SU-DHL-6 (cell line): ENCODE data around the gene ACSL5.

ENCODE experiments used
- H2AFZ ChIP-seq: fragments of 200-600 bp; sonication (generic); 2 replicates; pipeline ENCODE4 v1.6.1; 2014; ENCODE audit warnings: low read depth, mild to moderate bottlenecking, moderate library complexity, mixed read lengths, antibody characterized with exemption, low read length; ENCODE audit not compliant: severe bottlenecking
- H3F3A ChIP-seq: fragments of 200-600 bp; shearing (Covaris generic); 2 replicates; pipeline ENCODE4 v1.6.0; 2016; ENCODE audit warnings: antibody characterized with exemption, mild to moderate bottlenecking; ENCODE audit not compliant: insufficient read depth
- H3K27ac ChIP-seq: fragments of 200-600 bp; sonication (generic); 2 replicates; pipeline ENCODE4 v1.5.1; 2016; ENCODE audit warnings: low read depth, mild to moderate bottlenecking, low read length, moderate library complexity, mixed read lengths
- H3K27me3 ChIP-seq: fragments of 200-600 bp; sonication (generic), shearing (Covaris generic); 2 replicates; pipeline ENCODE4 v1.6.0; 2014; ENCODE audit warnings: mild to moderate bottlenecking, low read length
- H3K36me3 ChIP-seq: fragments of 200-600 bp; sonication (generic); 2 replicates; pipeline ENCODE4 v1.6.1; 2014; ENCODE audit warnings: mild to moderate bottlenecking, low read length, mixed read lengths
- H3K4me2 ChIP-seq: fragments of 300-600, 200-600 bp; shearing (Covaris generic), sonication (generic); 2 replicates; pipeline ENCODE4 v1.6.0; 2014; ENCODE audit warnings: low read length, low read depth, mild to moderate bottlenecking; ENCODE audit not compliant: poor library complexity, severe bottlenecking
- H3K4me3 ChIP-seq: fragments of 200-600 bp; sonication (generic); 2 replicates; pipeline ENCODE4 v1.5.1; 2014; ENCODE audit warnings: antibody characterized with exemption, low read length, mild to moderate bottlenecking, mixed read lengths; ENCODE audit not compliant: insufficient read depth, poor library complexity, severe bottlenecking
- H3K79me2 ChIP-seq: fragments of 200-600 bp; sonication (generic); 2 replicates; pipeline ENCODE4 v1.6.1; 2014; ENCODE audit warnings: mild to moderate bottlenecking, low read length, moderate library complexity; ENCODE audit not compliant: insufficient read depth
- H3K9ac ChIP-seq: fragments of 200-600 bp; sonication (generic); 2 replicates; pipeline ENCODE4 v1.7.0; 2014; ENCODE audit warnings: mild to moderate bottlenecking, low read length
- H3K9me2 ChIP-seq: fragments of 200-600 bp; sonication (generic); replicated peaks from 2 replicates; pipeline ENCODE4 v1.6.1; 2014; ENCODE audit warnings: low read length; ENCODE audit not compliant: insufficient read depth
- H3K9me3 ChIP-seq: fragments of 200-600 bp; sonication (generic); 2 replicates; pipeline ENCODE4 v1.6.1; 2014; ENCODE audit warnings: low read length, mixed read lengths; ENCODE audit not compliant: insufficient read depth
- H4K20me1 ChIP-seq: fragments of 200-600 bp; sonication (generic); 2 replicates; pipeline ENCODE4 v1.6.1; 2014; ENCODE audit warnings: low read depth, mild to moderate bottlenecking, antibody characterized with exemption, low read length, moderate library complexity, mixed read lengths
- CTCF ChIP-seq: fragments of 200-600 bp; sonication (generic); IDR thresholded peaks from one replicate; pipeline ENCODE4 v1.5.1; 2017; ENCODE audit warnings: antibody characterized with exemption, mild to moderate bottlenecking, low read length, moderate library complexity; ENCODE audit not compliant: insufficient read depth, poor library complexity, severe bottlenecking
- EZH2phosphoT487 ChIP-seq: fragments of 200-600 bp; sonication (generic), shearing (Covaris generic); conservative IDR thresholded peaks from 2 replicates; pipeline ENCODE4 v1.6.1; 2018; ENCODE audit warnings: mild to moderate bottlenecking, antibody characterized with exemption, low read length, moderate library complexity, mixed read lengths

Gene ACSL5

GRCh38 chr10:112429654-112430230, 55.8 kb downstream of the ACSL5 start:
- H3K4me2 ChIP-seq: no peak overlapping the region
- H3K4me3 ChIP-seq: no peak overlapping the region
- no peaks in the 10 kb centered on the region for H3K9me2 ChIP-seq
- no peak overlapping the region for H3K9ac ChIP-seq
- H4K20me1 ChIP-seq: no peaks in the 10 kb centered on the region
- H3K27me3 ChIP-seq: no peaks in the 10 kb centered on the region
- H3K36me3 ChIP-seq: peaks cover 41% of the 10 kb centered on the region
- no peak for TF ChIP-seq CTCF
- no peak for TF ChIP-seq EZH2phosphoT487
- no peaks in the 10 kb centered on the region for H3K9me3 ChIP-seq
- H3F3A ChIP-seq: 0 out of 2 replicates have a peak, but pooled peaks cover 8% of the 10 kb centered on the region
- no peak overlapping the region for H3K27ac ChIP-seq
- no peaks in the 10 kb centered on the region for H3K79me2 ChIP-seq
- no peak overlapping the region for H2AFZ ChIP-seq

DNA sequence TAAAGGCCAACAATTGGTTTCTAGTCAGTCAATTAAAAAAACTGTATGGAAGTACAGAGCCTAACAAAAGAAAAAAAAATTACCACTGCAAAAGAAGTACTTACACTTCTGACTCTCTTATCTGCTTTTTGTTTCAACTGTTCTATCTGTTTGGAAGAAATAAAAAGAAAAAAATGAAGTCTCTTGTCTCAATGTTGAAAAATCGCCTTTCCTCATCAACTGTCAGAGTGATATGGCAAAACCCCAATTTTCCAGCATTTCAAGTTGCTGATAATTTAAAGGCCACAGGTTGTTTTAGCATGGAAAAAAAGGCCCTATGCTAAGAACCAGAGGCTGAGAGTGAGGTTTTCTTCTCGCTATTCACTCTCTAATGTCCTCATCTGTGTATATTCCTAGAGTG, 59.2 kb downstream of the ACSL5 start:
- Histone ChIP-seq H3K36me3 (peaks cover 48% of the 10 kb centered on the region), H3K4me3 (no peak overlapping the region), H2AFZ (no peak overlapping the region), H3K4me2 (no peak overlapping the region), H3K27ac (no peak overlapping the region), H3K9me2 (no peaks in the 10 kb centered on the region), H3K79me2 (no peaks in the 10 kb centered on the region), H3K9ac (no peak overlapping the region), H3K9me3 (no peaks in the 10 kb centered on the region), H3F3A (peaks cover 10% of the 10 kb centered on the region; the same call in 1 of the 2 replicates), H4K20me1 (no peaks in the 10 kb centered on the region), H3K27me3 (no peaks in the 10 kb centered on the region)
- no peak for TF ChIP-seq CTCF
- no peak for TF ChIP-seq EZH2phosphoT487

GRCh38 chr10:112434988-112435619, 61.2 kb downstream of the ACSL5 start:
- Histone ChIP-seq H4K20me1 (no peaks in the 10 kb centered on the region), H3K27me3 (no peaks in the 10 kb centered on the region), H3F3A (peaks cover 10% of the 10 kb centered on the region; the same call in 1 of the 2 replicates), H2AFZ (no peak overlapping the region), H3K9me3 (no peaks in the 10 kb centered on the region), H3K4me2 (no peak overlapping the region), H3K79me2 (no peaks in the 10 kb centered on the region), H3K9me2 (no peaks in the 10 kb centered on the region), H3K9ac (no peak overlapping the region), H3K4me3 (no peak overlapping the region), H3K27ac (no peak overlapping the region), H3K36me3 (peaks cover 56% of the 10 kb centered on the region)
- peak; percentile 34 for TF ChIP-seq CTCF
- no peak for TF ChIP-seq EZH2phosphoT487
